A673 (cell line): ENCODE data around the gene FEM1C. TPM values are rescaled to one million over a fixed set of nuclear protein-coding genes. Genes with fewer than 3 reads are reported as not detected.

Experiments
- BruUV-seq: library from RNA; stranded (reverse); fragments of 400-500 nt; replicated peaks from 2 replicates; lab custom pipeline; 2021; lab: Mats Ljungman, UMichigan
- CTCF ChIA-PET: fragments of 300-600 bp; sonication (Branson Sonifier 250); formaldehyde crosslinking; loops from one replicate; lab custom pipeline; 2022; ENCODE audit warnings: antibody characterized with exemption; lab: Charles Lee
- POLR2A ChIA-PET: fragments of 300-600 bp; sonication (Branson Sonifier 250); formaldehyde crosslinking; loops from one replicate; lab custom pipeline; 2022; ENCODE audit warnings: antibody characterized with exemption; ENCODE audit not compliant: low non-redundant PET; lab: Charles Lee
- DNase-seq: peaks from one replicate; pipeline ENCODE4 v3.0.0-alpha.2; 2015; ENCODE audit warnings: low spot score
- H3K27ac ChIP-seq: fragments of 200-600 bp; sonication (generic); 2 replicates; pipeline ENCODE4 v1.5.1; 2016; ENCODE audit warnings: mixed run types, low read depth, mild to moderate bottlenecking, mixed read lengths, antibody characterized with exemption, low read length; ENCODE audit not compliant: poor library complexity, severe bottlenecking
- H3K27me3 ChIP-seq: fragments of 200-600 bp; sonication (generic); replicated peaks from 2 replicates; pipeline ENCODE4 v1.6.1; 2017; ENCODE audit warnings: mixed run types, low read depth, mild to moderate bottlenecking, mixed read lengths, antibody characterized with exemption, low read length; ENCODE audit not compliant: insufficient read depth, poor library complexity
- H3K36me3 ChIP-seq: fragments of 200-600 bp; sonication (generic); 2 replicates; pipeline ENCODE4 v1.6.1; 2016; ENCODE audit warnings: mixed run types, mild to moderate bottlenecking, mixed read lengths, antibody characterized with exemption, low read length; ENCODE audit not compliant: insufficient read depth, poor library complexity, severe bottlenecking
- H3K4me1 ChIP-seq: fragments of 200-600 bp; sonication (generic); 2 replicates; pipeline ENCODE4 v1.6.1; 2017; ENCODE audit warnings: mixed run types, mild to moderate bottlenecking, mixed read lengths, antibody characterized with exemption, low read length; ENCODE audit not compliant: insufficient read depth, poor library complexity, severe bottlenecking
- H3K4me3 ChIP-seq: fragments of 200-600 bp; sonication (generic); 2 replicates; pipeline ENCODE4 v1.5.1; 2016; ENCODE audit warnings: low read depth, mixed run types, mild to moderate bottlenecking, mixed read lengths, low read length; ENCODE audit not compliant: poor library complexity, severe bottlenecking
- H3K9me3 ChIP-seq: fragments of 200-600 bp; sonication (generic); 2 replicates; pipeline ENCODE4 v1.6.1; 2016; ENCODE audit warnings: mixed run types, low read depth, mild to moderate bottlenecking, mixed read lengths, antibody characterized with exemption, low read length; ENCODE audit not compliant: poor library complexity, severe bottlenecking
- EZH2 ChIP-seq: fragments of 200-600 bp; sonication (generic); IDR thresholded peaks from 2 replicates; pipeline ENCODE4 v1.6.1; 2017; ENCODE audit warnings: borderline replicate concordance, low read depth, mild to moderate bottlenecking, mixed read lengths, antibody characterized with exemption, low read length; ENCODE audit not compliant: poor library complexity, severe bottlenecking
- intact Hi-C: fragments of 100-400 bp; cut with micrococcal nuclease; formaldehyde crosslinking; loops from one replicate; pipeline ENCODE4 v1.10.0; 2022; ENCODE audit not compliant: unreplicated experiment
- total RNA-seq: library from RNA; stranded (reverse); gene quantifications from 2 replicates; pipeline ENCODE4 v1.2.3, GENCODE V29; 2021
- TF ChIP-seq, protein P1 (sequence below): fragments of 300-800, 200-600 bp; sonication (generic); conservative IDR thresholded peaks from 2 replicates; pipeline ENCODE4 v1.5.1; 2017; ENCODE audit warnings: low read depth, mild to moderate bottlenecking, antibody characterized with exemption, low read length, moderate library complexity, mixed read lengths

FEM1C gene
- total RNA-seq, 1 experiment from 2014 or later, result 15.0 TPM

DNA sequence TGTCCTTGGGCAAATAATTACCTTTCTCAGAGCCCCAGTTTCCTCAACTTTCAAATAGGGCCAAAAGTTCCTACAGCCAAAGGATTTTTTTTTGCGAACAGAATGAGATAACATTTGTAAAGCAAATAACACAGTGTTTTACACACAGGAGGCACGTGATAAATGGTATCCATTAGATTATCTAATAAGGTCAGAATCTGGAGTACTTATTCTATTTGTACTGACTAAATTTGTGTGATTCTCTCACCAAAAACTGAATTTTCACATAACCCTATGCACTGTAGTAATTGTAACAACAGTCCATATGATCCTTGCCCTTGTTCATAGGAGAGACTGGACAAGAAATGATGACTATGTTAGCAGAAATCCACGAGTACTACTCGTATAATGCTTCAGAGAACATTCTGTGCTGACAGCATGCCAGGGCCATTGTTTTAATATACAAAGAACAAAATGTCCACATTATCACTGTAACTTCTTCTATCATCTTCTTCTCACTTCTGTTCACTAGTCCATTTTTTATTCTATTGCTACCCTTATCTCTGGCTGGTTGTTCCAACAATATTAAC lies 13.9 kb upstream of the FEM1C start:
- Histone ChIP-seq H3K4me1 (no peaks in the 10 kb centered on the region), H3K36me3 (no peaks in the 10 kb centered on the region), H3K27ac (no peak overlapping the region), H3K27me3 (no peaks in the 10 kb centered on the region), H3K4me3 (no peak overlapping the region), H3K9me3 (no peaks in the 10 kb centered on the region)
- BruUV-seq, result no TSS peak
- intact Hi-C loops, result no loop called here
- POLR2A ChIA-PET, result no interaction called here
- TF ChIP-seq, protein P1, sequence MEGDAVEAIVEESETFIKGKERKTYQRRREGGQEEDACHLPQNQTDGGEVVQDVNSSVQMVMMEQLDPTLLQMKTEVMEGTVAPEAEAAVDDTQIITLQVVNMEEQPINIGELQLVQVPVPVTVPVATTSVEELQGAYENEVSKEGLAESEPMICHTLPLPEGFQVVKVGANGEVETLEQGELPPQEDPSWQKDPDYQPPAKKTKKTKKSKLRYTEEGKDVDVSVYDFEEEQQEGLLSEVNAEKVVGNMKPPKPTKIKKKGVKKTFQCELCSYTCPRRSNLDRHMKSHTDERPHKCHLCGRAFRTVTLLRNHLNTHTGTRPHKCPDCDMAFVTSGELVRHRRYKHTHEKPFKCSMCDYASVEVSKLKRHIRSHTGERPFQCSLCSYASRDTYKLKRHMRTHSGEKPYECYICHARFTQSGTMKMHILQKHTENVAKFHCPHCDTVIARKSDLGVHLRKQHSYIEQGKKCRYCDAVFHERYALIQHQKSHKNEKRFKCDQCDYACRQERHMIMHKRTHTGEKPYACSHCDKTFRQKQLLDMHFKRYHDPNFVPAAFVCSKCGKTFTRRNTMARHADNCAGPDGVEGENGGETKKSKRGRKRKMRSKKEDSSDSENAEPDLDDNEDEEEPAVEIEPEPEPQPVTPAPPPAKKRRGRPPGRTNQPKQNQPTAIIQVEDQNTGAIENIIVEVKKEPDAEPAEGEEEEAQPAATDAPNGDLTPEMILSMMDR, result no peak
- TF ChIP-seq EZH2, result no peak
- CTCF ChIA-PET, result no interaction called here
- no peak for DNase-seq

DNA sequence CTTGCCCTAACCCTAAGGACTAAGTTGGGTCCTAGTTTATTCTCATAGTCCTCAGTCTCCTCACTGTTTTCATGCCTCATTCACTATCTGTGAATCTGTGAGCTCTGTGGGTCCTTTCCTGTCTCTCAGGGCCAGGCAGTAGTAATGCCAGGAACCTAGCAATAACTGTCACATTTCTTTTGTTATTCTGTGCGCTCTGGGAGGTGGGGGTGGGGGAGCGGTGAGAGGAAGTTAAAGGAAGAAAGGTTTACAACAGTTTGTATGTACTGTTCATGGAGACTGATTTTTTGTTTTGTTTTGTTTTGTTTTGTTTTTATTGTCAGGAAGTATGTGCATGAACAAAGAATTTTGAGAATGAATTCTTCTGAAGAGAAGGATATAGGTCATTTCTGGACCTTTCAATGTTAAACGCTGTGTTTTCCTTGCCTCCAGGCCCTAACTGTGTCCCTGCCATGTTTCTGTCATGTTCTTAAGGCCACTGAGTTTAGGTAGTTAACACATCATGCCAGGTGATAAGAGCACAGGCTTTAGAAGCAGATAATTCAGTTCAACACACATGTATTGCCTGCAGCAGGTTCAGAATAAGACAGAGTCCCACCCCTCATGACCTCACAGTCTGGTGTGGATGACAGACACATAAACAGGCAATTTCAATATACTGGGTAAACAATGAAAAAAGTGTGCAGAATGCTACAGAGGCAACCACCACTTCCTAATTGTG lies 13.3 kb upstream of the FEM1C start:
- ChIA-PET CTCF (no interaction called here), POLR2A (no interaction called here)
- DNase-seq, result no peak
- H3K27me3 ChIP-seq, result no peaks in the 10 kb centered on the region
- no peak for TF ChIP-seq EZH2
- TF ChIP-seq, protein P1, result no peak
- intact Hi-C loops, result no loop called here
- no peak overlapping the region for H3K4me3 ChIP-seq
- H3K9me3 ChIP-seq, result no peaks in the 10 kb centered on the region
- H3K4me1 ChIP-seq, result no peaks in the 10 kb centered on the region
- no peak overlapping the region for H3K27ac ChIP-seq
- BruUV-seq, result no TSS peak
- H3K36me3 ChIP-seq, result no peaks in the 10 kb centered on the region

DNA sequence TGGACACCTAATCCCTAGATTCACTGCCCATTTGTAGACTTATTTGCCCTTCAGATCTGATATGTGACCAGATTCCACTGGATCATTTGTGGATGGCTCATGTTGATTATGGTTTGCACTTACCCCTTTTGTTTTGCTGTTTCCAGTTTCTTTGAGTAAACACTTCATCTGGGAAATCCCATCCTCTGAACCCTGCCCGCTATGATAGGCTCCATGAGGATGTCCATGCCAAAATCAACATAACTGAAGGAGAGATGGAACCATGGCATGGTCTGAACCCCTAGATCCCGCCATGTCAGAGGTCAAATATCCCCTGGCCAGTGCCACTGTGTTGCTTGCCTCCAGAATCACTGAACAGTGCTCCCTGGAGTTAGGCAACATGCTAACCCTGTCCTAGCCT lies 11.7 kb upstream of the FEM1C start:
- Histone ChIP-seq H3K9me3 (no peaks in the 10 kb centered on the region), H3K4me1 (no peaks in the 10 kb centered on the region), H3K27me3 (no peaks in the 10 kb centered on the region), H3K27ac (no peak overlapping the region), H3K36me3 (no peaks in the 10 kb centered on the region), H3K4me3 (no peak overlapping the region)
- ChIA-PET CTCF (no interaction called here), POLR2A (no interaction called here)
- no TSS peak for BruUV-seq
- DNase-seq, result no peak
- intact Hi-C loops, result no loop called here
- TF ChIP-seq, protein P1, result no peak
- no peak for TF ChIP-seq EZH2
